GM12865 (cell line): Measurements from ENCODE around the gene NYNRIN.

Experiments used
- DNase-seq: peaks from one replicate; pipeline ENCODE4 v3.0.0; 2010; ENCODE audit warnings: low read depth
- H3K4me3 ChIP-seq: 2 replicates; pipeline ENCODE4 v1.5.1; 2011; ENCODE audit warnings: mild to moderate bottlenecking, low read depth, low read length, control low read depth
- TF ChIP-seq, protein P1 (sequence below): IDR thresholded peaks from 2 replicates; pipeline ENCODE4 v1.5.1; 2011; ENCODE audit warnings: low read length, control low read depth, low read depth, inconsistent platforms; ENCODE audit not compliant: insufficient read depth; ENCODE audit errors: missing control alignments

The NYNRIN gene

DNA sequence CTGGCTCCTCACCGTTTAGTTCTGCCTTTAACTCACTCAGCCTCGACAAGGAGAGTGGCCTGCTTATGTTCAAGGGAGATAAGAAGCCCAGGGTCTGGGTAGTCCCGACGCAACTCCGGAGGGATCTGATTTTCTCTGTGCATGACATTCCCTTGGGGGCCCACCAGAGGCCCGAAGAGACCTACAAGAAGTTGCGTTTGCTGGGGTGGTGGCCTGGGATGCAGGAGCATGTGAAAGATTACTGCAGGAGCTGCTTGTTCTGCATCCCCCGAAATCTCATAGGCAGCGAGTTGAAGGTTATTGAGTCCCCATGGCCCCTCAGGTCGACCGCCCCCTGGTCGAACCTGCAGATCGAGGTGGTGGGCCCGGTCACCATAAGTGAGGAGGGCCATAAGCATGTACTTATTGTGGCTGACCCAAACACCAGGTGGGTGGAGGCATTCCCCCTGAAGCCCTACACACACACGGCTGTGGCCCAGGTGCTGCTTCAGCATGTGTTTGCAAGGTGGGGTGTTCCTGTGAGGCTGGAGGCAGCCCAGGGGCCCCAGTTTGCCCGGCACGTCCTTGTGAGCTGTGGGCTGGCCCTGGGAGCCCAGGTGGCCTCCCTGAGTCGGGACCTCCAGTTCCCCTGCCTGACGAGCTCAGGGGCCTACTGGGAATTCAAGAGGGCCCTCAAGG lies 17.6 kb downstream of the NYNRIN start:
- no peak for DNase-seq
- TF ChIP-seq, protein P1, sequence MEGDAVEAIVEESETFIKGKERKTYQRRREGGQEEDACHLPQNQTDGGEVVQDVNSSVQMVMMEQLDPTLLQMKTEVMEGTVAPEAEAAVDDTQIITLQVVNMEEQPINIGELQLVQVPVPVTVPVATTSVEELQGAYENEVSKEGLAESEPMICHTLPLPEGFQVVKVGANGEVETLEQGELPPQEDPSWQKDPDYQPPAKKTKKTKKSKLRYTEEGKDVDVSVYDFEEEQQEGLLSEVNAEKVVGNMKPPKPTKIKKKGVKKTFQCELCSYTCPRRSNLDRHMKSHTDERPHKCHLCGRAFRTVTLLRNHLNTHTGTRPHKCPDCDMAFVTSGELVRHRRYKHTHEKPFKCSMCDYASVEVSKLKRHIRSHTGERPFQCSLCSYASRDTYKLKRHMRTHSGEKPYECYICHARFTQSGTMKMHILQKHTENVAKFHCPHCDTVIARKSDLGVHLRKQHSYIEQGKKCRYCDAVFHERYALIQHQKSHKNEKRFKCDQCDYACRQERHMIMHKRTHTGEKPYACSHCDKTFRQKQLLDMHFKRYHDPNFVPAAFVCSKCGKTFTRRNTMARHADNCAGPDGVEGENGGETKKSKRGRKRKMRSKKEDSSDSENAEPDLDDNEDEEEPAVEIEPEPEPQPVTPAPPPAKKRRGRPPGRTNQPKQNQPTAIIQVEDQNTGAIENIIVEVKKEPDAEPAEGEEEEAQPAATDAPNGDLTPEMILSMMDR: no peak
- H3K4me3 ChIP-seq: no peak overlapping the region

DNA sequence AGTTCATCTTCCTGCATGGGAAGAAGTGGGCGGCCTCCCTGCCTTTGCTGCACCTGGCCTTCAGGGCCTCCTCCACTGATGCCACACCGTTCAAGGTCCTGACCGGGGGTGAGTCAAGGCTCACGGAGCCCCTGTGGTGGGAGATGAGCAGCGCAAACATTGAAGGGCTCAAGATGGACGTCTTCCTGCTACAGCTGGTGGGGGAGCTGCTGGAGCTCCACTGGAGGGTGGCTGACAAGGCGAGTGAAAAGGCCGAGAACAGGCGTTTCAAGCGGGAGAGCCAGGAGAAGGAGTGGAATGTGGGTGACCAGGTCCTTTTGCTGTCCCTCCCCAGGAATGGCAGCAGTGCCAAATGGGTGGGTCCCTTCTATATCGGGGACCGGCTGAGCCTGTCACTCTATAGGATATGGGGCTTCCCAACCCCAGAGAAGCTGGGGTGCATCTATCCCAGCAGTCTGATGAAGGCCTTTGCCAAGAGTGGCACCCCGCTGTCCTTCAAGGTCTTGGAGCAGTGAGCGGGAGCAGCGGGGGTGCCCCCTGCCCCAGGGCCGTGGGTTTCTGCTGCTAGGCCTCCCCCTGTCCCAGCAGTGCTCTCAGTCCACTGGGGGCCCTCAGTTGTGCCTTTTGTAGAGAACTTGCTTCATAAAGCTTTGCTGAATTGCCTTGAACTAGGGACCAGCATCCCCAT lies 18.3 kb downstream of the NYNRIN start:
- TF ChIP-seq, protein P1: no peak
- H3K4me3 ChIP-seq: no peak overlapping the region
- no peak for DNase-seq

DNA sequence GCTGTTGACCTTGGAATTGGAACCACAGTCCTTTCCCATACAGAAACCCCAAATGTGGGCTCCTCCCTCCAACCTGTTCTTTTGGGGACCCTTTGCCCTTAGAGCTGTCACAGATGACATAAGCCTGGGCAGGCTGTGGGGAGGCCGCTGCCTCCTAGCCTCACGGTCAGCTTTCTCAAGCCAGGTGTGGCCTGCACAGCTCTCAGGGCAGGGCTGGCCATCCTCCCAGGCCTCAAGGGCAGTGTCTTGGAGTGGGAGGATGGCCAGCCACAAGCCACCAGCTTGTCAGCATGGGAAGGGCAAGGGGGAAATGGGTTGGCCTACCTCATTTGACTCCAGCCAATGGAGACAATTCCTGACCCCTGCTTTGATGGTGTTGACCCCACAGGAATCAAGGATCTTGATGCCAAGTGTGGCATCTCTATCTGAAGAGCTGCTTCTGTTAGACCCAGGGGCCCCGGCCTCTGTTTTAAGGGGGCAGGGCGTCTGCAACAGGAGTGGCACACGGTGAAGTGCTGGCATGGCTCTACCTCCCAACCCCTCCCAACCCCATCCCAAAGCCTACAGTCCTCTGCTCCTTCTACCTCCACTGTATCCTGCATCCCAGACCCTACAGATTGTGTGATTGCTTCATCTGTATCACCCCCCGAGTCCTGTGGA lies 19.2 kb downstream of the NYNRIN start:
- TF ChIP-seq, protein P1: no peak
- no peak for DNase-seq
- no peak overlapping the region for H3K4me3 ChIP-seq

DNA sequence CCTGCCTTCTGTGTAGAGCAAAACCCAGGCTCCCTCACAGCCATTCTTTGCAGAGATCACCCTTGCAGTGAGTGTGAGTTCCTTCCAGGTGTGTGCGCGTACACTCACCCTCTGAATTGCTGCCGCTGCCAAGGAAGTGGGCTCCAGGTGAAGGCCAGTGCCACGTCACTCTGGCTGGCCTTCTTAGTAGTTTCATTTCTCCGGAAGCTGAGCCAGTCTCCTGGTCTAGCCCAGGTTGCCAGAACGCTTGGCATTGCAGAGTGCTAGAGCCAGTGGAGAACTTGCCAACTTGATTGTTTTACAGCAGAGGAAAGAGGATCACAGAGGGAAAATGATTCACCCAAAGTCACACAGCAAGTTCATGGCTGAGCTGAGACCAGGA lies 19.7 kb downstream of the NYNRIN start:
- DNase-seq: no peak
- H3K4me3 ChIP-seq: no peak overlapping the region
- TF ChIP-seq, protein P1: no peak

DNA sequence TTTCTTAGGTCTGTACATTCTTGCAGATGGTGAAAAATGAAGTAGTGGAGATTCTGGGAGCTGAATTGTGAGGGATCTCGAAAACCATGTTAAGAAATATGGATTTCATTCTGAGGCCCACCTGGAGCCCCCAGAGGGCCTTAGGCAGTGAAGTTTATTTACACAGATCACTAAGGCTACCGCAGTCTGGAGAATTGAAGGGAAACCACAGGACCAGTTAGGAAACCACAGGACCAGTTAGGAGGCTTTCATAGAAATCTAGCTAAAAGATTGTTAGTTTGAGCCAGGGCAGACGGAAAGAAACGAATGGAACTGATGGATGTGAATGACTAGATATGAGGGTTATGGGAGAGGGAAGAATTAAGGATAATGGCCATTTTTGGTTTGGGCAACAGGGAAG lies 23.5 kb downstream of the NYNRIN start:
- no peak for DNase-seq
- H3K4me3 ChIP-seq: no peak overlapping the region

DNA sequence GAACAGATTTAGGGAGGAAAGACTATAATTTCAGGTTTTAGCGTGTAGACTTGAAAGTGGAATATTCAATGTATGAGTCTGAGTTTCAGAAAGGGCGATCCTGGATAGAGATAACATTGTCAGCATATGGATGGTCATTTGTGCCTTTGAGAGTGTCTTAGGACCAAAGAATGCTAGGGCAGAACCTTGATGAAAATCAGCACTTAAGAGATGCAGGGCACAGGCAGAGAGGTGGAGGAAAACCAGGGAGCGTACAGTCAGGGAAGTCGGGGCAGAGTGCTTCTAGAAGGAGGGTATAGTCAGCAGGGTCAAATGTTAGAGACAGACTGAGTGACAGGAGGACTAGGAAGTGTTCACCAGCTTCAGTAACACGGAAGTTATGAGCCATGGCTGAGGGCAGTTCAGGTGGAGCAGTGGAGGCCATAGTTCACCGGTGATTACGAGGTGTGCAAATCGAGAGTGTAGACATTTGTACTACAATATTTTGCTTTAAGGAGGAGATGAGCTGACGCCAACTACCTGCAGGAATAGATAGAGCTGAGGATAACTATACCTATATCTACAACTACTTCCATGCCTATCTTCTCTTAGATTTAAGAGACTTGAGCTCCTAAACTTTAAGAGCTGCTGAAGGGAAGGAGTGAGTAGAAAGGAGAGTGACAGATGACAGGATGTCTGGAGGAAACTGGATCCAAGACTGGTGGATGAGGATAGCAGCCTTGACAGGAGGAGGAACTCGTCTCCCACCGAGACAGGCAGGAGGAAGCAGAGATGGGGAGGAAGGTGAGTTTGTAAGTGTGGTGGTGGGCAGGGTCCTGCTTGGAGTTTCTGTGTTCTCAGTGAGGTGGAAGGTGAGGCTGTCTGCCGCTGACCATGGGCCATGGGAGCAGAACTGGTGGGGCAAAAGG lies 24.1 kb downstream of the NYNRIN start:
- no peak overlapping the region for H3K4me3 ChIP-seq
- no peak for DNase-seq
- TF ChIP-seq, protein P1: no peak

More for the DNA sequence above, 23.5 kb downstream of the NYNRIN start:
- TF ChIP-seq, protein P1: no peak
